Measurements from ENCODE around the gene RECK. TPM values are rescaled to one million over a fixed set of nuclear protein-coding genes. Genes with fewer than 3 reads are reported as not detected.

The RECK gene
- total RNA-seq, 1 donor from 2014 or later, result 5.7 TPM

DNA sequence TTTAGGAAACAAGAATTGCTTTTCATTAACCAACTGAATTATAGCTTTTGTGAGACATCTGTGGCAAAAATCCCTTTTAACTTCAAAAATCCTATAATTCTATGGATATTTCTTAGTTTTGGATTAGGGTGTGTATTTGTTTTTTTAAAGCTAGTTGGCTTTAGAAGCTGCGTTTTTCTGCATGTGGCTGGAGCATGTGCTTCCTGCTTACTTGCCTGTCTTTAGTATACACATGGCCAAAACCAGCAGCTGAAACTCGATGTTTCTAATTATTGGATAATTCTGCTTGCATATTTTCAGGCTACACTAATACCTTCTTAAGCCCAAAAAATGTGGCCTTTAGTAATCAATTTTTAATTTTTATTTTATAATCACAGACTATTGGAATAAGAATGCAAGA lies 8.9 kb downstream of the RECK start:
- no peak for DNase-seq (ENCODE audit: low read depth)
- TF ChIP-seq, protein P1, sequence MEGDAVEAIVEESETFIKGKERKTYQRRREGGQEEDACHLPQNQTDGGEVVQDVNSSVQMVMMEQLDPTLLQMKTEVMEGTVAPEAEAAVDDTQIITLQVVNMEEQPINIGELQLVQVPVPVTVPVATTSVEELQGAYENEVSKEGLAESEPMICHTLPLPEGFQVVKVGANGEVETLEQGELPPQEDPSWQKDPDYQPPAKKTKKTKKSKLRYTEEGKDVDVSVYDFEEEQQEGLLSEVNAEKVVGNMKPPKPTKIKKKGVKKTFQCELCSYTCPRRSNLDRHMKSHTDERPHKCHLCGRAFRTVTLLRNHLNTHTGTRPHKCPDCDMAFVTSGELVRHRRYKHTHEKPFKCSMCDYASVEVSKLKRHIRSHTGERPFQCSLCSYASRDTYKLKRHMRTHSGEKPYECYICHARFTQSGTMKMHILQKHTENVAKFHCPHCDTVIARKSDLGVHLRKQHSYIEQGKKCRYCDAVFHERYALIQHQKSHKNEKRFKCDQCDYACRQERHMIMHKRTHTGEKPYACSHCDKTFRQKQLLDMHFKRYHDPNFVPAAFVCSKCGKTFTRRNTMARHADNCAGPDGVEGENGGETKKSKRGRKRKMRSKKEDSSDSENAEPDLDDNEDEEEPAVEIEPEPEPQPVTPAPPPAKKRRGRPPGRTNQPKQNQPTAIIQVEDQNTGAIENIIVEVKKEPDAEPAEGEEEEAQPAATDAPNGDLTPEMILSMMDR (conservative IDR thresholded peaks at IDR 0.05; ENCODE audit: low read depth, low read length), result no peak
- no peak overlapping the region for H3K4me3 ChIP-seq (ENCODE audit: low read depth, low read length)

DNA sequence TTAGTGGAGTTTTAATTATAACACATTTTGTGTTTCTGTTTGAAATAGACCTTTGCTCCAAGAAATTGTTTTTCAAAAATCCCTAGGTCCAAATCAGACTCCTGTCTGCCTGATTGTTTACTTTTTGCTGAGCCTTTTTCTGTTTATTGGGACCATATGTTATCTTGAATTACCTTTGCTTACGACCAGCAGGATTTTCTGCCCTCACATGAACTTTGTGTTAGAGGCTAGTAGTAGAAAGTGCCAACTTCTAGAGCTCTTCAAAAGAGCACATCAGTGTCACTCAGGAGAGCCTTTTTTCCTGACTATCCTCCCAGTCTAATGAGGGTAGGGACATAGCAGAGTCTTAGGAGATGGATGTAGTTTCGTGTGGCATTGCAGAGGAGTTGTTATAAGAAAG lies 10.2 kb downstream of the RECK start:
- no peak overlapping the region for H3K4me3 ChIP-seq (ENCODE audit: low read depth, low read length)
- no peak for DNase-seq (ENCODE audit: low read depth)
- TF ChIP-seq, protein P1 (conservative IDR thresholded peaks at IDR 0.05; ENCODE audit: low read depth, low read length), result no peak

DNA sequence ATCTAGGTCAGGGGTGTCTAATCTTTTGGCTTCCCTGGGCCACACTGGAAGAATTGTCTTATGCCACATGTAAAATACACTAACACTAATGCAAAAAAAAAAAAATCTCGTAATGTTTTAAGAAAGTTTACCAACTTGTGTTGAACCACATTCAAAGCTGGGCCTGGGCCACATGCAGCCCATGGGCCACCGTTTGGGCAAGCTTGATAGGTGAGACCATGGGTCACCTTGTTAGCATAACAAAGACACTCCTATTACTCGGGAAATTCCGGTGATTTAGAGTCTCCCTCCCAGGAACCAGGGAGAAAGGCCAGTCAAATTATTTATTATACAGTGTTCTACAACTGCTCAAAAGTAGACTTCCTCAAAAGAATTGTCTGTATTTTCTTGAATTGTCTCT lies 12.7 kb downstream of the RECK start:
- H3K4me3 ChIP-seq (ENCODE audit: low read depth, low read length), result no peak overlapping the region
- no peak for DNase-seq (ENCODE audit: low read depth)
- TF ChIP-seq, protein P1 (conservative IDR thresholded peaks at IDR 0.05; ENCODE audit: low read depth, low read length), result no peak

DNA sequence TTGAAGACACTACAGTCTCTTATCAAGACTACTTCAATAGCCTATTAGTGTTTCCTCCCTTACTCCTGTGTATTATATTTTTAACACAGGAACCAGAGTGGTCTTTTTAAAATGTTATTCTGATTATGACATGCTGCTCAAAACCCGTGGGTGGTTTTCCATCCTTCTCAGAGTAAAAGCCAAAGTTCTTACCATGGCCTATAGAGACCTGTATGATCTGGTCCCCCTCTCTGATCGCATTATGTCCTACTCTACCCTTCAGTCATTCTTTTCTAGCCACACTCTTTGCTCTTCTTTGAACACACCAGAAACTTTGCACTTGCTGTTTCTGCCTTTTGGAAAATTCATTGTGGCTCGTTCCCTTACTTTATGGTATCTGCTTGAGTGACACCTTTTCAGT lies 13.8 kb downstream of the RECK start:
- no peak overlapping the region for H3K4me3 ChIP-seq (ENCODE audit: low read depth, low read length)
- DNase-seq (ENCODE audit: low read depth), result no peak
- TF ChIP-seq, protein P1 (conservative IDR thresholded peaks at IDR 0.05; ENCODE audit: low read depth, low read length), result no peak

DNA sequence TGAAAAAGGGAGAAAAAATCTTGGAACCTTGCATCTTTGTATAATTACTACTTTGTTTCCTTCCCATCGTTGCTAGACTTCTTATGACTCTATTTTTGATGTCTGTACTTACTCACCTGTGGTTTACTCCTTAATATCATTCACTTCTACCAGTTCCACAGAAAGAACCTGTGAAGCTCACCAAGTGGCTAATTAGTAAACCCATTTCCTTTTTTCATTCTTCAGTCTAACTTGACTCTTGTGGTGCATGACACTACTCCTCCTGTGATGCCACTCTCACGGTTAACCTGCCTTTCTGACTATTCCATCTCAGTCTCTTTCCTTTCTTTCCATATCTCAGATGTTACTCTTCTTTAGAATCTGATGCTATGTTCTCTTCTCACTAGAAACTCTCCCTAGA lies 14.6 kb downstream of the RECK start:
- H3K4me3 ChIP-seq (ENCODE audit: low read depth, low read length), result no peak overlapping the region
- TF ChIP-seq, protein P1 (conservative IDR thresholded peaks at IDR 0.05; ENCODE audit: low read depth, low read length), result no peak
- no peak for DNase-seq (ENCODE audit: low read depth)

DNA sequence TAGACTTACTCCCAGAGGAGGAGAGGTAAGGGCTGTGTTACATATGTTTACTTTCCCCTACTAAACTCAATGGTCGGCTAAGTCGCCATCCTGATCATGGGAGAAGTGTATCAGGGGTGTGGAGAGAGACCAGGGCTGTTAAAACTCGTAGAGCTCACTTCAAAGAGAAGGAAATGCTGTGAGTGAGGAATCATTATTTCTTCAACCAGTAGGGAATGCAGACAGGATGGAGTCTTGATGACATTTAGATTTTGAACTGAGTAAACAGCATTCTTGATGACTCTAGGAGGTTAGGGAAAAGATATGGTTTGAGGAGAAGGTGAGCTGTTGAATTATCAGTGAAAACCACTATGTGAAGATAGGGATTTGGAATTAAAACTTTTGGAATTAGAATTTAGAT lies 17.3 kb downstream of the RECK start:
- TF ChIP-seq, protein P1 (conservative IDR thresholded peaks at IDR 0.05; ENCODE audit: low read depth, low read length), result no peak
- no peak overlapping the region for H3K4me3 ChIP-seq (ENCODE audit: low read depth, low read length)
- DNase-seq (ENCODE audit: low read depth), result no peak

DNA sequence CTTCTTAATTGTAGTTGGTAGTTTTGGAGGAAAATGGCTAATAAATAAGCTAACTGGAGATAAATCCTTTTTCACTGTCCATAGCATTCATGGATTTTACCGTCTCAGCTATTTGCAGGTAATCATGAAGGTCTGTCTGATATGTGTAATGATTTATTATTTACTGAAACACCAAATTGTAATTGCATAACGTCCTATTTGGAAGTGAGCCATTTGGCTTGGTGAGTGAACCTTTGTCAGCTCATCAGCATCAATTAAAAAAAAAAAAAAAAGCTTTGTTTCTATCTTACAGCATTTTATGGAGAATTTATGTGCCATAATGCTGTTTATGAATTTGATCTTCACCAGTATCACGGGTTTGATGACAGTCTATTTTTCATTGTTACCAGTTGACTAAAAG lies 20.2 kb downstream of the RECK start:
- TF ChIP-seq, protein P1 (conservative IDR thresholded peaks at IDR 0.05; ENCODE audit: low read depth, low read length), result no peak
- DNase-seq (ENCODE audit: low read depth), result no peak
- no peak overlapping the region for H3K4me3 ChIP-seq (ENCODE audit: low read depth, low read length)

All from epithelial cell of proximal tubule (primary cell).